Neural progenitor cell (in vitro differentiated cells): ENCODE measurements around the gene ROBO2. TPM values are rescaled to one million over a fixed set of nuclear protein-coding genes. Genes with fewer than 3 reads are reported as not detected.

ENCODE experiments used
- DNase-seq: peaks from one replicate; pipeline ENCODE4 v3.0.0-alpha.2; 2016; ENCODE audit warnings: low spot score
- H2AFZ ChIP-seq: fragments of 200-600 bp; sonication (generic); replicated peaks from 2 replicates; pipeline ENCODE4 v1.6.1; 2016; ENCODE audit warnings: antibody characterized with exemption
- H3F3A ChIP-seq: fragments of 200-600 bp; sonication (generic); 2 replicates; pipeline ENCODE4 v1.6.1; 2016; ENCODE audit warnings: antibody characterized with exemption, low read depth
- H3K27ac ChIP-seq: fragments of 200-600 bp; sonication (generic); 2 replicates; pipeline ENCODE4 v1.5.1; 2016; ENCODE audit warnings: mild to moderate bottlenecking
- H3K27me3 ChIP-seq: fragments of 200-600 bp; sonication (generic); 2 replicates; pipeline ENCODE4 v1.6.1; 2016; ENCODE audit warnings: mild to moderate bottlenecking, moderate library complexity
- H3K36me3 ChIP-seq: fragments of 200-600 bp; sonication (generic); 2 replicates; pipeline ENCODE4 v1.5.1; 2016
- H3K4me1 ChIP-seq: fragments of 200-600 bp; sonication (generic); 2 replicates; pipeline ENCODE4 v1.6.1; 2016; ENCODE audit warnings: mixed run types
- H3K4me2 ChIP-seq: fragments of 200-600 bp; sonication (generic); 2 replicates; pipeline ENCODE4 v1.6.1; 2016
- H3K4me3 ChIP-seq: fragments of 200-600 bp; sonication (generic); 2 replicates; pipeline ENCODE4 v1.5.1; 2016
- H3K79me2 ChIP-seq: fragments of 200-600 bp; sonication (generic); 2 replicates; pipeline ENCODE4 v1.6.1; 2016; ENCODE audit warnings: low read depth
- H3K9ac ChIP-seq: fragments of 200-600 bp; sonication (generic); 2 replicates; pipeline ENCODE4 v1.6.1; 2016
- H3K9me3 ChIP-seq: fragments of 200-600 bp; sonication (generic); 2 replicates; pipeline ENCODE4 v1.5.1; 2016; ENCODE audit warnings: low read depth
- H4K20me1 ChIP-seq: fragments of 200-600 bp; sonication (generic); 2 replicates; pipeline ENCODE4 v1.6.1; 2016; ENCODE audit warnings: low read depth
- H3K27ac Mint-ChIP-seq: 3 replicates; pipeline ENCODE4 v1.8.0; 2021; ENCODE audit warnings: mixed read lengths
- H3K27me3 Mint-ChIP-seq: 2 replicates; pipeline ENCODE4 v1.8.0; 2022; ENCODE audit warnings: low read depth, mild to moderate bottlenecking, inconsistent platforms, moderate library complexity, mixed read lengths; ENCODE audit not compliant: insufficient read depth
- H3K36me3 Mint-ChIP-seq: 3 replicates; pipeline ENCODE4 v1.8.0; 2021; ENCODE audit warnings: mixed read lengths
- H3K4me1 Mint-ChIP-seq: 3 replicates; pipeline ENCODE4 v1.8.0; 2021; ENCODE audit warnings: mixed read lengths
- H3K4me3 Mint-ChIP-seq: 3 replicates; pipeline ENCODE4 v1.8.0; 2021; ENCODE audit warnings: mild to moderate bottlenecking, moderate library complexity, mixed read lengths
- H3K9me3 Mint-ChIP-seq: 3 replicates; pipeline ENCODE4 v1.8.0; 2020; ENCODE audit warnings: mixed read lengths
- EZH2 ChIP-seq: fragments of 200-600 bp; sonication (generic); IDR thresholded peaks from 2 replicates; pipeline ENCODE4 v1.6.1; 2017; ENCODE audit warnings: antibody characterized with exemption, mild to moderate bottlenecking, moderate library complexity
- EZH2phosphoT487 ChIP-seq: fragments of 200-600 bp; sonication (generic); IDR thresholded peaks from 2 replicates; pipeline ENCODE4 v1.6.1; 2017; ENCODE audit warnings: antibody characterized with exemption
- total RNA-seq: library from RNA; depleted of rRNA; stranded (reverse); fragments of >200 nt; gene quantifications from 2 replicates; pipeline ENCODE4 v1.2.3, GENCODE V29; 2015; ENCODE audit warnings: low replicate concordance
- TF ChIP-seq, protein P1 (sequence below): fragments of 200-600 bp; sonication (generic); IDR thresholded peaks from 2 replicates; pipeline ENCODE4 v1.5.1; 2017; ENCODE audit warnings: antibody characterized with exemption, mild to moderate bottlenecking

The ROBO2 gene
- total RNA-seq, 1 donor from 2014 or later, result 15.0 TPM

DNA sequence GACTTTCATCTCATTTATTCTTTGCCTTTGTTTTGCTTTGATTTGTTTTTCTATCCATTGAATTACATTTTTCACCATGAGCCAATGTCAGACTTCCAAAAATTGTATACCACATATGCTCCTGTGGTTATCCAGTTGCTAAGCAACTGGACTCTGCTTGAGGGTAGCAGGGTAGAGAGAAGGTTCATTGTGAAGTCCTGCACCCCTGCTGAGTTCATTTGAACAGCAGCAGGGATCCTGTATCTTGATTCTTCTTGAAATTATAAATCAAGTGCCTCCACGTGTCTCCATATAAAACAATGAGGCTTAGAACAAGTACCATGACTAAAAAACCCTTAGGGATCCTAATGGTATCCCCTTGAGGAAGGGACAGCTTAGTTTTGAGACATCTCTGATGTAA is 449.3 kb downstream of the ROBO2 start:
- H3K36me3 Mint-ChIP-seq, result peaks cover 36% of the 10 kb centered on the region
- Histone ChIP-seq H3K27ac (no peak overlapping the region), H3K36me3 (no peaks in the 10 kb centered on the region), H2AFZ (no peak overlapping the region), H3K9ac (no peak overlapping the region), H4K20me1 (no peaks in the 10 kb centered on the region), H3K27me3 (no peaks in the 10 kb centered on the region), H3K4me2 (no peak overlapping the region), H3K4me3 (no peak overlapping the region), H3K9me3 (no peaks in the 10 kb centered on the region), H3K4me1 (peaks cover 10% of the 10 kb centered on the region), H3K79me2 (no peaks in the 10 kb centered on the region), H3F3A (peaks cover 5% of the 10 kb centered on the region)
- H3K27me3 Mint-ChIP-seq, result peaks cover 3% of the 10 kb centered on the region
- TF ChIP-seq, protein P1, sequence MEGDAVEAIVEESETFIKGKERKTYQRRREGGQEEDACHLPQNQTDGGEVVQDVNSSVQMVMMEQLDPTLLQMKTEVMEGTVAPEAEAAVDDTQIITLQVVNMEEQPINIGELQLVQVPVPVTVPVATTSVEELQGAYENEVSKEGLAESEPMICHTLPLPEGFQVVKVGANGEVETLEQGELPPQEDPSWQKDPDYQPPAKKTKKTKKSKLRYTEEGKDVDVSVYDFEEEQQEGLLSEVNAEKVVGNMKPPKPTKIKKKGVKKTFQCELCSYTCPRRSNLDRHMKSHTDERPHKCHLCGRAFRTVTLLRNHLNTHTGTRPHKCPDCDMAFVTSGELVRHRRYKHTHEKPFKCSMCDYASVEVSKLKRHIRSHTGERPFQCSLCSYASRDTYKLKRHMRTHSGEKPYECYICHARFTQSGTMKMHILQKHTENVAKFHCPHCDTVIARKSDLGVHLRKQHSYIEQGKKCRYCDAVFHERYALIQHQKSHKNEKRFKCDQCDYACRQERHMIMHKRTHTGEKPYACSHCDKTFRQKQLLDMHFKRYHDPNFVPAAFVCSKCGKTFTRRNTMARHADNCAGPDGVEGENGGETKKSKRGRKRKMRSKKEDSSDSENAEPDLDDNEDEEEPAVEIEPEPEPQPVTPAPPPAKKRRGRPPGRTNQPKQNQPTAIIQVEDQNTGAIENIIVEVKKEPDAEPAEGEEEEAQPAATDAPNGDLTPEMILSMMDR, result no peak
- TF ChIP-seq EZH2phosphoT487, result no peak
- no peak for TF ChIP-seq EZH2
- H3K27ac Mint-ChIP-seq, result no peak overlapping the region
- H3K4me3 Mint-ChIP-seq, result no peak overlapping the region
- H3K9me3 Mint-ChIP-seq, result peaks cover 37% of the 10 kb centered on the region
- peak; percentile 7 for DNase-seq
- H3K4me1 Mint-ChIP-seq, result peaks cover 17% of the 10 kb centered on the region

GRCh38 chr3:77491961-77492360 is 452.1 kb downstream of the ROBO2 start:
- Histone ChIP-seq H2AFZ (no peak overlapping the region), H3K4me3 (no peak overlapping the region), H3K9ac (no peak overlapping the region), H3K79me2 (no peaks in the 10 kb centered on the region), H3K9me3 (no peaks in the 10 kb centered on the region), H4K20me1 (no peaks in the 10 kb centered on the region), H3F3A (no peaks in the 10 kb centered on the region), H3K4me2 (no peak overlapping the region), H3K27me3 (no peaks in the 10 kb centered on the region), H3K36me3 (no peaks in the 10 kb centered on the region), H3K27ac (no peak overlapping the region), H3K4me1 (no peaks in the 10 kb centered on the region)
- H3K9me3 Mint-ChIP-seq, result peaks cover 21% of the 10 kb centered on the region
- TF ChIP-seq, protein P1, result no peak
- no peak for TF ChIP-seq EZH2phosphoT487
- no peak for TF ChIP-seq EZH2
- H3K27me3 Mint-ChIP-seq, result peaks cover 3% of the 10 kb centered on the region
- H3K4me3 Mint-ChIP-seq, result no peak overlapping the region
- DNase-seq, result no peak
- peaks cover 23% of the 10 kb centered on the region for H3K36me3 Mint-ChIP-seq
- H3K4me1 Mint-ChIP-seq, result peaks cover 17% of the 10 kb centered on the region
- H3K27ac Mint-ChIP-seq, result no peak overlapping the region

DNA sequence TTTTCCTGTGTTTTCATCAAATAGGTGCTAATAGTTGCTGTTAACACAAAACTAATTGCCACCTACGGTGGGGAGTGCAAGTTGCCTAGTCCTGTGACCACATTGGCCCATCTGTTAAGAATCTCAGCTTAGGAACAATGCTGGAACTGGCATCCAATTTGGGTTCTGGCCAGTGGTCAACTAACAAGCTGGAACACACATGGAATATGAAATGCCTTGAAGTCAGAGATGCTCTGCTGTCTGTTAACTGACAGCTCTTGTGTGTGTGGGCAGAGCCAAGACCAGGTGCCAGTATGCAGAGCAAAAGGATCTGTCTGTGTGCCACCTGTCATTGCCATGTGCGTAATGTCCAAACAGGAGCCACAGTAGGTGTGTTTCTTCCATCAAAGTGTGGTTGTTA is 460.8 kb downstream of the ROBO2 start:
- no peak overlapping the region for H3K4me3 Mint-ChIP-seq
- DNase-seq, result no peak
- no peak overlapping the region for H3K4me2 ChIP-seq
- no peak overlapping the region for H2AFZ ChIP-seq
- no peaks in the 10 kb centered on the region for H3K9me3 ChIP-seq
- no peaks in the 10 kb centered on the region for H3K36me3 ChIP-seq
- no peaks in the 10 kb centered on the region for H3K79me2 ChIP-seq
- no peak overlapping the region for H3K4me3 ChIP-seq
- TF ChIP-seq EZH2phosphoT487 (no peak), EZH2 (no peak)
- TF ChIP-seq, protein P1, result no peak
- H4K20me1 ChIP-seq, result no peaks in the 10 kb centered on the region
- no peak overlapping the region for H3K27ac ChIP-seq
- no peaks in the 10 kb centered on the region for H3K36me3 Mint-ChIP-seq
- no peak overlapping the region for H3K9ac ChIP-seq
- H3F3A ChIP-seq, result no peaks in the 10 kb centered on the region
- H3K9me3 Mint-ChIP-seq, result no peaks in the 10 kb centered on the region
- no peaks in the 10 kb centered on the region for H3K27me3 Mint-ChIP-seq
- no peak overlapping the region for H3K27ac Mint-ChIP-seq
- H3K4me1 ChIP-seq, result no peaks in the 10 kb centered on the region
- H3K27me3 ChIP-seq, result no peaks in the 10 kb centered on the region
- H3K4me1 Mint-ChIP-seq, result no peaks in the 10 kb centered on the region
